DMS114 treated with DMSO at 0.1 percent for 48 hours (cell line): Measurements from ENCODE around the gene C10orf53.

Source experiments
- DNase-seq: peaks from one replicate; lab custom pipeline; 2025; ENCODE audit not compliant: unreplicated experiment; lab: John Stamatoyannopoulos, UW

C10orf53 gene

GRCh38 chr10:49737474-49738201 is 58.2 kb downstream of the C10orf53 start:
- no peak for DNase-seq

GRCh38 chr10:49738616-49739360 is 59.3 kb downstream of the C10orf53 start:
- no peak for DNase-seq

GRCh38 chr10:49739426-49739825 is 60.0 kb downstream of the C10orf53 start:
- no peak for DNase-seq

- no peak for DNase-seq
Observed at GRCh38 chr10:49740346-49741107, 61.1 kb downstream of the C10orf53 start.

GRCh38 chr10:49741108-49741995 is 61.9 kb downstream of the C10orf53 start:
- DNase-seq: no peak

GRCh38 chr10:49742683-49743463 is 63.4 kb downstream of the C10orf53 start:
- no peak for DNase-seq

- no peak for DNase-seq
Observed at GRCh38 chr10:49743464-49744075, 64.1 kb downstream of the C10orf53 start.

GRCh38 chr10:49744091-49744685 is 64.7 kb downstream of the C10orf53 start:
- no peak for DNase-seq

GRCh38 chr10:49744924-49745605 is 65.6 kb downstream of the C10orf53 start:
- no peak for DNase-seq

GRCh38 chr10:49745756-49746155 is 66.3 kb downstream of the C10orf53 start:
- no peak for DNase-seq

GRCh38 chr10:49746626-49747302 is 67.3 kb downstream of the C10orf53 start:
- DNase-seq: no peak
